Metanephros (tissue), 2 donors: Measurements from ENCODE around the gene MRPS22. TPM values are rescaled to one million over a fixed set of nuclear protein-coding genes. Genes with fewer than 3 reads are reported as not detected.

Source experiments
- small RNA-seq: library from RNA; depleted of rRNA; stranded (forward); fragments of <200 nt; gene quantifications from one replicate; pipeline ENCODE3, GENCODE V24; 2014; ENCODE audit warnings: low replicate concordance
- total RNA-seq: library from RNA; depleted of rRNA; stranded (reverse); fragments of >200 nt; gene quantifications from one replicate; pipeline ENCODE4 v1.2.3, GENCODE V29; 2014

The MRPS22 gene
- total RNA-seq, result 34.8 TPM

GRCh38 chr3:139343895-139344856 lies at the start of gene MRPS22:
Gene MRPS22, plus strand, starts transcription at chr3:139344020. Its CDS starts 7 bp downstream, at chr3:139344027.

GRCh38 chr3:139389552-139390368 lies 45.9 kb downstream of the MRPS22 start, which contains the start of gene COPB2:
Gene COPB2, minus strand, starts transcription at chr3:139389647. Its CDS starts 97 bp downstream, at chr3:139389550.

Small RNA genes within 50 kb of the gene (small RNA-seq; reads per million reads assigned to genes)
- gene RF00026, result not detected

Other genes starting within 250 kb of the MRPS22 start
- 82.3 TPM for gene COPB2, start 45.6 kb downstream of the MRPS22 start, total RNA-seq
- not detected for gene RBP2, start 132.5 kb downstream of the MRPS22 start, total RNA-seq
- gene RBP1, start 195.7 kb downstream of the MRPS22 start, total RNA-seq, result 85.6 TPM